Neural cell (in vitro differentiated cells): ENCODE measurements around the gene GOLGA6A. TPM values are rescaled to one million over a fixed set of nuclear protein-coding genes. Genes with fewer than 3 reads are reported as not detected.
"Not testable (repeated sequence)": the region's sequence is repeated elsewhere in the genome, so short reads cannot be mapped to it uniquely, and the experiment has no call there.

Experiments used
- H2AFZ ChIP-seq: fragments of 200-600, 300-800 bp; sonication (generic), shearing (Covaris generic); 2 replicates; pipeline ENCODE4 v1.6.0; 2014; ENCODE audit warnings: low read depth, mild to moderate bottlenecking, antibody characterized with exemption, low read length, moderate library complexity
- H3F3A ChIP-seq: fragments of 200-600 bp; shearing (Covaris generic); 2 replicates; pipeline ENCODE4 v1.6.1; 2016; ENCODE audit warnings: mild to moderate bottlenecking, moderate library complexity, mixed read lengths, antibody characterized with exemption, low read length; ENCODE audit not compliant: insufficient read depth, poor library complexity, severe bottlenecking
- H3K27ac ChIP-seq: fragments of 200-600, 300-800 bp; sonication (generic), shearing (Covaris generic); 2 replicates; pipeline ENCODE4 v1.5.1; 2014; ENCODE audit warnings: mild to moderate bottlenecking, low read length, moderate library complexity
- H3K27me3 ChIP-seq: fragments of 300-800, 200-600 bp; sonication (generic), shearing (Covaris generic); 2 replicates; pipeline ENCODE4 v1.6.0; 2014; ENCODE audit warnings: mild to moderate bottlenecking, low read depth, low read length, moderate library complexity; ENCODE audit not compliant: insufficient read depth
- H3K36me3 ChIP-seq: fragments of 300-800, 200-600 bp; sonication (generic), shearing (Covaris generic); 2 replicates; pipeline ENCODE4 v1.5.1; 2014; ENCODE audit warnings: mild to moderate bottlenecking, antibody characterized with exemption, low read length, moderate library complexity; ENCODE audit not compliant: insufficient read depth
- H3K4me2 ChIP-seq: fragments of 300-800, 200-600 bp; sonication (generic), shearing (Covaris generic); 2 replicates; pipeline ENCODE4 v1.6.0; 2014; ENCODE audit warnings: mild to moderate bottlenecking, low read length
- H3K4me3 ChIP-seq: fragments of 300-800, 200-600 bp; sonication (generic), shearing (Covaris generic); 2 replicates; pipeline ENCODE4 v1.5.1; 2014; ENCODE audit warnings: mild to moderate bottlenecking, low read length, moderate library complexity
- H3K79me2 ChIP-seq: fragments of 200-600 bp; shearing (Covaris generic); replicated peaks from 2 replicates; pipeline ENCODE4 v1.6.0; 2014; ENCODE audit warnings: mild to moderate bottlenecking, low read length, moderate library complexity; ENCODE audit not compliant: insufficient read depth
- H3K9ac ChIP-seq: fragments of 300-800, 200-600 bp; sonication (generic), shearing (Covaris generic); 2 replicates; pipeline ENCODE4 v1.6.1; 2016; ENCODE audit warnings: mild to moderate bottlenecking, low read length, mixed read lengths
- H3K9me2 ChIP-seq: fragments of 200-600 bp; shearing (Covaris generic); 2 replicates; pipeline ENCODE4 v1.6.1; 2016; ENCODE audit warnings: mild to moderate bottlenecking, low read length, mixed read lengths; ENCODE audit not compliant: insufficient read depth
- H3K9me3 ChIP-seq: fragments of 200-600, 300-800 bp; sonication (generic), shearing (Covaris generic); 2 replicates; pipeline ENCODE4 v1.6.1; 2016; ENCODE audit warnings: mild to moderate bottlenecking, mixed run types, low read length, moderate library complexity, mixed read lengths
- H4K20me1 ChIP-seq: fragments of 200-600 bp; shearing (Covaris generic); 2 replicates; pipeline ENCODE4 v1.6.1; 2016; ENCODE audit warnings: mild to moderate bottlenecking, mixed run types; ENCODE audit not compliant: insufficient read depth
- CTCF ChIP-seq: fragments of 450-650 bp; IDR thresholded peaks from 2 replicates; pipeline ENCODE4 v1.5.1; 2014; ENCODE audit warnings: antibody characterized with exemption, mild to moderate bottlenecking, moderate library complexity; ENCODE audit not compliant: poor library complexity, severe bottlenecking
- EP300 ChIP-seq: fragments of 450-650 bp; conservative IDR thresholded peaks from 2 replicates; pipeline ENCODE4 v1.6.1; 2014; ENCODE audit warnings: antibody characterized with exemption, mild to moderate bottlenecking, moderate library complexity; ENCODE audit not compliant: poor library complexity, severe bottlenecking
- EZH2 ChIP-seq: fragments of 200-600, 300-800 bp; shearing (Covaris generic), sonication (generic); IDR thresholded peaks from 2 replicates; pipeline ENCODE4 v1.6.1; 2014; ENCODE audit warnings: antibody characterized with exemption, low read length, borderline replicate concordance, mild to moderate bottlenecking; ENCODE audit not compliant: insufficient read depth, poor library complexity, severe bottlenecking
- MXI1 ChIP-seq: fragments of 450-650 bp; conservative IDR thresholded peaks from 2 replicates; pipeline ENCODE4 v1.6.1; 2014; ENCODE audit warnings: antibody characterized with exemption, mild to moderate bottlenecking; ENCODE audit not compliant: poor library complexity, severe bottlenecking
- POLR2AphosphoS5 ChIP-seq: IDR thresholded peaks from 2 replicates; pipeline ENCODE4 v1.6.1; 2012
- RAD21 ChIP-seq: fragments of 450-650 bp; conservative IDR thresholded peaks from 2 replicates; pipeline ENCODE4 v1.6.1; 2014; ENCODE audit warnings: antibody characterized with exemption, mild to moderate bottlenecking, moderate library complexity
- REST ChIP-seq: IDR thresholded peaks from 2 replicates; pipeline ENCODE4 v1.6.1; 2012; ENCODE audit warnings: borderline replicate concordance
- SMC3 ChIP-seq: fragments of 450-650 bp; conservative IDR thresholded peaks from 2 replicates; pipeline ENCODE4 v1.6.1; 2014; ENCODE audit warnings: antibody characterized with exemption, mild to moderate bottlenecking, moderate library complexity; ENCODE audit not compliant: poor library complexity
- TAF1 ChIP-seq: IDR thresholded peaks from 2 replicates; pipeline ENCODE4 v1.6.1; 2012; ENCODE audit warnings: low read depth
- polyA plus RNA-seq: library from polyadenylated mRNA; depleted of rRNA; stranded (reverse); fragments of >200 nt; gene quantifications from 2 replicates; pipeline ENCODE4 v1.2.3, GENCODE V29; 2014

GOLGA6A gene
- polyA plus RNA-seq, 1 donor from 2014 or later, result 0.50 TPM

- no peak for TF ChIP-seq CTCF
Measured at GRCh38 chr15:74121039-74121438, 38.7 kb upstream of the GOLGA6A start (continued).

- Histone ChIP-seq H3K9me2 (no peaks in the 10 kb centered on the region), H3K79me2 (no peaks in the 10 kb centered on the region), H2AFZ (no peak overlapping the region), H3K4me2 (no peak overlapping the region), H3K4me3 (no peak overlapping the region), H4K20me1 (no peaks in the 10 kb centered on the region), H3K27ac (no peak overlapping the region), H3K36me3 (no peaks in the 10 kb centered on the region), H3K27me3 (no peaks in the 10 kb centered on the region), H3K9ac (no peak overlapping the region), H3K9me3 (no peaks in the 10 kb centered on the region), H3F3A (no peaks in the 10 kb centered on the region)
- TF ChIP-seq EP300 (no peak), REST (no peak), SMC3 (no peak), CTCF (no peak), TAF1 (no peak), RAD21 (no peak), MXI1 (no peak), POLR2AphosphoS5 (no peak), EZH2 (no peak)
Measured at GRCh38 chr15:74120426-74120825, 38.1 kb upstream of the GOLGA6A start.

- Histone ChIP-seq H2AFZ (no peak overlapping the region), H3K4me3 (no peak overlapping the region)
- no peak for TF ChIP-seq POLR2AphosphoS5
- TF ChIP-seq RAD21, result no peak
- TF ChIP-seq EZH2, result no peak
- no peak for TF ChIP-seq REST
Measured at GRCh38 chr15:74109713-74110112, 27.4 kb upstream of the GOLGA6A start.

GRCh38 chr15:74108611-74109010 lies 26.3 kb upstream of the GOLGA6A start:
- not testable (repeated sequence) for H4K20me1 ChIP-seq, H3K9ac ChIP-seq, H3K9me3 ChIP-seq, H3K27ac ChIP-seq, H3K4me2 ChIP-seq, H3F3A ChIP-seq, H3K4me3 ChIP-seq, H3K27me3 ChIP-seq, H3K9me2 ChIP-seq, H3K79me2 ChIP-seq, H3K36me3 ChIP-seq, H2AFZ ChIP-seq

More at GRCh38 chr15:74109713-74110112, 27.4 kb upstream of the GOLGA6A start:
- no peaks in the 10 kb centered on the region for H3K9me2 ChIP-seq
- H3F3A ChIP-seq, result no peaks in the 10 kb centered on the region
- H3K9ac ChIP-seq, result no peak overlapping the region
- no peaks in the 10 kb centered on the region for H3K79me2 ChIP-seq
- no peaks in the 10 kb centered on the region for H3K27me3 ChIP-seq
- H3K4me2 ChIP-seq, result no peak overlapping the region
- H4K20me1 ChIP-seq, result no peaks in the 10 kb centered on the region
- H3K27ac ChIP-seq, result no peak overlapping the region
- no peaks in the 10 kb centered on the region for H3K9me3 ChIP-seq
- no peaks in the 10 kb centered on the region for H3K36me3 ChIP-seq
